Activated T-cell treated with anti-CD3 and anti-CD28 coated beads, Interleukin-2, amount 50 U/mL, for 48 hours (primary cell): ENCODE results near the gene S100A10.
A peak's percentile ranks its signal among the peaks of the same experiment; 100 is the strongest.

Source experiments
- DNase-seq, 2 experiments: peaks; one replicate each; pipeline ENCODE4 v3.0.0-alpha.2; 2020

Gene S100A10

DNA sequence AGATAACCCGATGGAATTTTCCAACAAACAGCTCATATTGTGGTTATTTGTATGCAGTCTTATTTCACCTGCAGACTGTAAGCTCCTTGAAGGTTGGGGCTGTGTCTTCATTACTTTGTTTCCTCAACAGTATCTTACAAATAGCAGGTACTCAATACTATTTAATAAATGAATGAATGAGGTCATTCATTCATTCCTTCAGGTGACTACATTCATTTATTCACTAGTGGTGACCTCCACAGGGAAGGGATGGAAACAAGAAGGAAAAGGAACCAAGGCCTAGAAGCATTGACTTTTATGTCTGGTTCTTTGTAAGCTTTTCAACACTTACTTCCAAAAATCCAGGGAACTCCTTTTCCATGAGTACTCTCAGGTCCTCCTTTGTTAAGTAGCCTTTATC is 7.9 kb downstream of the S100A10 start:
- no peak for DNase-seq

DNA sequence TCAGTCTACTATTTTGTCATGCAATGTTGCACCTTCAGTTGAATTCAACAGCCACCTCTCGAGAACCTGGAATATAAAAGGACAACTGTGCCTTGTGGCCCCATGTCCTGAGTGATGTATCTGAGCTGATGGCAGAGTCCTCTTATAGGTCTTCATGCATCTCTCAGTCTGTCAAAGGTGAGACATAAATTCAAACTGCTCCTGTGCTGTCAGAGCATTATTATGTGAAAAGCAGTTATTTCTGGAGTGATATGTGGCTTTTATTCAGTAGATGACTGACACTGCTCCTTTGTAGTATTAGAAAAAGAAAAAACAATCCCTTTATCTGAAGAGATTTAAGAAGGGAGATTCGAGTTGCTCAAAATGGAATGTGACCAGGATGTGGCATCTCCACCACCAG is 8.4 kb downstream of the S100A10 start:
- no peak for DNase-seq

DNA sequence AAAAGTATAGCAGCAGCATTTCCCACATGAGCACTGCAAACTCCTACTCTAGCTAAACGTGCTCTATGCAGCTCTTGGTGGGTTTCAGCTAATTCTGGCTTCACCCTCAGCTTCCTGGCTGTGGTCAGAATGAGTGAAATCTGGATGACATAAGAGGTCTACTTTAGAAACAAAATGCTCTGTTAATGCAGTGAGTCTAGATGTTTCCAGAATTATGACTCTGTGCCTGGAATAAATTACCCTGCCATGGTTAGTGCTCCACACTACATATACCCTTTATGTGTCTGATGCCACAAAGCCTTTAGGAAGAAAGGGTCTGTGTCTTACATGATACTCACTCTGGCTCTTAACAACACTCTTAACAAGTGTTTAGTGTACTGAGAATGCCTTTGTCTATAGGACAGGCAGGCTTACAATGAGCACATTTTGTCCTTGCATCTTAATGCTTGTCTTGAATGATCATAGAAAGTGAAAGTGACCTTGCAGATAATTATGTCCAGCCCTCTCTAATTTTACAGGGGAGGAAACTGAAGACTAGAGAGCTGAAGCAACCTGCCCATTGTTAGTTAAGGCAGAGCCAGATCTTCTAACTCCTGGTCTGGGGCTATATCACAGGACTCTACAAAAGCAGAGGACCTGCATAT is 9.2 kb downstream of the S100A10 start:
- peak in 1 of 2 experiments; percentile 51 for DNase-seq

DNA sequence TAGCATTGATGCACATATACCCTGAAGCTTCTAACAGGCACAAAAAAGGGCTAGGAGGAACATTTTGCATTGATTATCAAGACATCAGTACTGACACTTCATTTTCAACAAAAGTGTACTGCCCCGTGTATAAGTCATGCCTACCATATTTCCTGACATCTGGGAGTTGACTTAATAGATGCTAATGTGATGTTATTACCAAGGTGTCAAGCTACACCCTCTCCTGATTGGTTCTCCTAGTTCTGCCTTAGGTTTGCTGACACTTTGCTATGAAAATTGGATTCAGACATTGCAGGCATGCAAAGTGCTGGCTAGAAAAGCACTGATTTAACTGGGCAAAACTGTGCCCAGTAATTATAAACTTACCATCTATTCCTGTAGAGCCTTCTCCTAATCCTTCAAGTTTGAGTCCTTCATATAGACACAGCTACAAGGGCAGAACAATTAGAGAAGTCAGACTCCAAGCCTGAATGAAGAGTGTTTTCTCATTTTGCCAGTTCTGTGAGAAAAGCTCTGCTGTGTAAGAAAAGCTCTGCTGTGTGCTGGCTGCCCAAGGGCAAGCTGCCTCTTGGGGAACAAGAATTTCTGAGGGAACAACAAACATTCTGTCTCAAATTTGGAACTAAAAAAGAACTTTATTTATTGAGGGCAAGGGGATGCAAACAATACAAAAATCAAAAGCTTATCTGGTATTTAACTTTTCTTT is 11.2 kb downstream of the S100A10 start:
- DNase-seq: no peak

DNA sequence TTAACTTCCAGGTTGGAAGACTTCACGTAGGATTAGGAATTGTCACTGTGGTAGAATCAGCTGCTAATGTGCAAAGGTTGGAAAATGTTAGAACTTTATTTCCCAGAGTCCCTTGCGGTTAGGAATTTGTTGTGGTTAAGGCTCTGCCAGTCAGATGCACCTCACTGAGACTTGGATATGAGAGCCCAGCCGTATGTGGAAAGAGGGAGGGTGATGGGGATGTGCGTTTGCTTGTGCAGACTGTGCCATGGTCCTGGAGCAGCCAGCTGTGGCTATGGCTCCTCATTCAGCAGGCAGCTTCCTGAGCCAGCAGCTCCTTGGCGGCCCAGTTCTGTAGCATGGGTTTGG is 12.5 kb downstream of the S100A10 start:
- no peak for DNase-seq

DNA sequence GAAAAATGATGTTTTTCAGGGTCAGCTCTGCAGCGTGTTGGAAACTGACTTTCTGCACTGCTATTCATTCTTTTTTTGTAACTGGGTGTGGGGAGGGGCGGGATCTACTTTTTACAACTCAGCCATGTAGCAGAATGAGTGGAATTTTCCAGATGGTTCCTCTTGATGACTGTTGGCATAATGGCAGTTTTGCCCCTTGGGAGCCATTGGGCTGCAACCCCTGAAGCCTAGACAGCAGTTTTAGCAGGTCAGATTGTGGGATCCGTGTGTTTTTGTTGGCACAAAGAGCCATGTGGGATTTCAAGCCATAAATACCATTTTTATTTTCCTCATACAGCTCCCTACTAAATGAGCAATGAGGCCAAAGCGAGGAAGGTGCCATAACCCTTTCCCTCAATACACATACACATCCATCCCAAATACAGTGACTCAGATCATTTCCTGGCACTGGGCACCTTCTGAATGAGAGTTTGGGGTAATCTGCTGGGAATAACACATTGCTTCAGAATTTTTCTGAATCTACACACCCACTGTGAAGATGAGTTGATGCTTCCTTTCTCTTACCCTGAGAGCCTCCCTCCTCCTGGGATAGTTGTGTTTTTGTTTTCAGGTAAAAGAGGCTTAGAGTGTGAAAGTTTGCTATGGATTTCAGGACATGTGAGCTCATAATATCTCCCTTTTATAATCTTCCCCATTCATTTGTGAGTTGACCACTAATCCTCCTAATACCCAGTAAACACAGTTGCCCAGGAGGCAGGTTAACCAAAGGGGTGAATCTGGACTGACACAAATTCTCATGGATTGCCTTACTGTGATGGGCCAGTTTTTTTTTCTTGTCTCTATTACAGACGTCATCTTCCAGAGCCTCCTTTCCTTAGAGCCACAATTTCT is 13.1 kb downstream of the S100A10 start:
- DNase-seq: no peak

DNA sequence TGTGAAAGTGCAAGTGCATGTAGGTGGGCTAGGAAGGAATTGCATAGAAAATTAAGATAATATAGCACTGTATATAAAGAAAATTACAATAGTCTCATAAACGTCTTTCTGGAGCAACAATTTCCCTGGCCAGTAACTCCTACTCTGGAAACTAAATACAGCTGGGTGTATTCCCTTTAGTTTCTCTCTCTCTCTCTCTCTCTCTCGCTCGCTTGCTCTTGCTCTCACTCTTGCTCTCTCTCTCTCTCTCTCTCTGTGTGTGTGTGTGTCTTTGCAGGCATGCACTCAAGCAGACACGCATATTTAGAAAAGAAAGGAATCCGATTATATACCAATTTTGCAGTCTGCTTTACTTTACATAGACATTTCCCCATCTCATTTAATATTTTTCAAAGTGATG is 14.7 kb downstream of the S100A10 start:
- DNase-seq: no peak

DNA sequence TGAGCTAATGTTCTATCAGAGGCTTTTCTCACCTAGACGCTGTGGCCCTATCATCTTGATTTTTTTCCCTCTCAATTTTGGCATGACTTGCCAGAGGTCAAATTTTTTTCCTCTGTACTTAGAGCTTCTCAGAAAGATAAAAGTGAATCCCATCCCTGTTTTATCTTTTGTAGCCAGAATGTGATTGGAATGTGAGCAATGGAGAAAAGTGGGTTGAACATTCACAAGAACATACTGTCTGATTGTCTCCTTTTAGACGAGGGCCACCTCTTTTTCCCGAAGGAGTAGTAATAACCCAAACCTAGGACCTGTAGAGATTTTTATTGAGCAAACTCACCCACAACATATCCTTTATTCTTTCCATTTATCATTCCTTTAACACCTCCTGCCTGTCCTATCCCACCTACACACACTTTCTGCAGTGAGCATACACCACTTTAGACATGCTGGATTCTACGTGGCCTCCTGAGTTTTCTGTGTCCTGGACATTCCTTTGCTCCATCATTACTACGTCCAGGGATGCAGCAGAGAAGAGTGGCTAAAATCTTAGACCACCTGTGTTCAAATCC is 15.9 kb downstream of the S100A10 start:
- no peak for DNase-seq

DNA sequence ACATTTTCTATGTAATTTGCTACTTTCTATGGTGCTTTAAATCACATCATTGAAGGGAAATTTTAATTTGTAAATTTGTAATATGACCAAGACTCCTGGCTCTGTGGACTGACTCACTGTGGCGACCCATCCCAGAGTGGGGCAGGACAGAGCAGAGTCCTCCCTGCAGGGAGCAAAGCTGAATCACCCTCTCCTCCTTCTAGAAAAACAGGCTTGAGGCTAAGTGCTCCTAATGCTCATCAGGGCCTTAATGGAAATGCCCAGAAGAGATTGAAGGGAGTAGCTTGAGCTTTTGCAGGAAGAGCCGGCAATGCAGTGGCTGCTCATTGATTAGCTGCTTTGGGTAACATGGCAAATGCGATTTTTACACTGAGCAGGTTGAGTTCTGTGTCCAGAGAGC is 16.8 kb downstream of the S100A10 start:
- no peak for DNase-seq

DNA sequence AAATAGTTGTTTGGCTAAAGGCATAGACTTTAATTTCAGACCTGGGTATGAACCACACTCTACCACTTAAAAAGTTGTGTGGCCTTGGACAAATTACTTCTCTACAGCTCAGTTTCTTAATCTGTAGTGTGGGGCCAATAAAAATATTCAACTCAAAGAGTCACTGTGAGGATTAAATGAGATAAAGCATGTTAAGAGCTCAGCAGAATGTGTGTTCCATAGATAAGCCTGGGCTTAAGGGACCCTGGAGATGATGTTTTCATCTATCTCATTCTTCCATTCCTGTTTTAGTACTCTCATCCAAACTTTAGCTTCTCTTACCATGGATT is 17.7 kb downstream of the S100A10 start:
- no peak for DNase-seq

DNA sequence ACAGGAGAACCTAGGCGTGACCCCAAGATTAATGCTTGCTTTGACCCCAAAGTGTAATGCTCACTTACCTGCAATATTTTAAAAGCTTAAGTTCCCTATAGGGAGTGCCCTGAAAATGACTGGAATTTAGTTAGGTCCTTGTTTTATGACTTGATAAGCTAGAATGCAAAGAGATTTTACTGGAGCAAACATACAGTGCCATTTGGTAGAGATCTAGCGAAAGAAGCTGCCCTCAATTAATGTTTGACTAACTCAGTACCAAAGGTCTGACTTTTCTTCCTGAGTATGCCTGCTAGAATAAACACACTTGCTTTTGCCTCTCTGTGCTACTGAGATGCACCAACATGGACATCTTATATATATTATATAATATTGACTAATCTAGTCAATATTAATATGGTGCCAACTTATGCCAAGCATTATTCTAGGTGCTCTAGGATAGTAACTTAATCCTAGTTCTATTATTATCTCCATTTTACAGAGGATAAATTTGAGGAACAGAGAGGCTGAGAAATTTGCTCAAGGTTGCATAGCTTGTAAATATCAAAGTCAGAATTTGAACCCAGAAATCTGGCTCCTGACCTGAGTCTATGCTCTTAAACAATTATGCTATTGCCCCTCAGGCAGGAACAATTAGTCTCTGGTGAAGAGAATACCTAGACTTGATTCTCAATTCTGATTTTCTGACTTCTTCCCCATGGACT is 18.2 kb downstream of the S100A10 start:
- no peak for DNase-seq

DNA sequence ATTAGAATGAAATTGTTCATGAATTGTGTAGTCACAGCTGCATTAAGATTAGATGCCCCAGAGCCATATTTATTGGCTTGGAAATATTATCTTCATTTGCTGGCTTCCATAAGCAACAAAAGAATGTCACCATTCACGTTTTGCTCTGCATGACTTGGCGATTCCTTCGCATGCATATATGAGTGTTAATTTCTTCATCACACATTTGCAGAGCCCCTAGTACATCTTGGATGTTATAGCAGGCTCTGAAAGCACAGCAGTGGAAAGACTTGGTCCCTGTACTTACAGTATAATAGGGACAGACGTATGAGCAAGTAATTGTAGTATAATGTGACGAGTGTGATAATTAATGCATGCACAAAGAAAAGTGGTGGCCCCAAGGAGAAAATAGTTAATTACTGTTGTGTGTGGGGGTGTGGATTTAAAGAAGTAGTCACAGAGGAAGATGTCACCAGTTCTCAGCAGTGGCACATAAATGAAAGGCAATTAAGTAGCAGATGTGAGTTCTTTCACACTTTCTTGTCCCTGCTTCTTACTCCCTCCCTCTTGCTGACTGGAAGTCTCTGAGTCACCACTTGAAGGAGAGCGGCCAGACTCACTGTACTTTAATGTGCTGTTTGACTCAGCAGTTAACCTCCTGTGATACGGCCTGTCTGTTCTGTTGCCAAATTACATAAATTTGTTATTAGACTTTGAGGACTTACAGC is 21.0 kb downstream of the S100A10 start:
- DNase-seq: peak in 1 of 2 experiments; percentile 46

DNA sequence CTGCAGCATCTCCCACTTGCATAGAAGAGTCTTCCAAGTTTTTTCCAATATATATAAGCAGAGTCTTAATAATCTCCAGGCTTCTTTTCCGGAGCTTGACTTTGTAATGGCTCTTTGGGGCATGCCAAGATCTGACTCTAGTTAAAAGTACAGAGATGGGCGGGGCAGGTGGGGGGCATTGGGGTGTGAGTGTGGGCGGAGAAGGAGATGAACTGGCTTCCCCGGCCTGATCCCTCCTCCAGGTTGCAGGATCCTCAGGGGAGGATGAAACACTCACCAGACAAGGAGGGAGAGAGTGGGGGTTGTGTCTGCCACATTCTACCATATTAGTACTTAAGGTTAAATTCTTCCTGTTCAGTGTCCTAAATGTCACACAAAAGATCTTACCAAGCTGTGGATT is 23.0 kb downstream of the S100A10 start:
- no peak for DNase-seq

DNA sequence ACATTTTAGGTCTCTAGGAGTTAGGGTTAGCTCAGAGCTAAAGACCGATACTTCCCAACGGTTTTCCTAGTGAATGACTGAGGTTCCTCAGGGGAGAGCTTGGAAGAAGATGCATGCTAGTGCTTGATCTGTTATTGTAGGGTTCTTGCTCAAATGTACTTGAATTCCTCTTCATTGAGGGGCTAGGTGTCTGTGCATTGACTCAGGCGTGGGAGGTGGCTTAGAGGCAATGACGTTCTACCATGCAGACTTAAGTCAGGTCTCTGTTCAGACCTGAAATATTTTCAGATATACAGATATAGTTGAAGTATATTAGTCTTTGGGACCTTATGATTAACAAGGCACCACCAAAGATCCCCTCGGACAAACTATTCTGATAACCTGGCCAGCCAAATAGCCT is 23.5 kb downstream of the S100A10 start:
- no peak for DNase-seq

DNA sequence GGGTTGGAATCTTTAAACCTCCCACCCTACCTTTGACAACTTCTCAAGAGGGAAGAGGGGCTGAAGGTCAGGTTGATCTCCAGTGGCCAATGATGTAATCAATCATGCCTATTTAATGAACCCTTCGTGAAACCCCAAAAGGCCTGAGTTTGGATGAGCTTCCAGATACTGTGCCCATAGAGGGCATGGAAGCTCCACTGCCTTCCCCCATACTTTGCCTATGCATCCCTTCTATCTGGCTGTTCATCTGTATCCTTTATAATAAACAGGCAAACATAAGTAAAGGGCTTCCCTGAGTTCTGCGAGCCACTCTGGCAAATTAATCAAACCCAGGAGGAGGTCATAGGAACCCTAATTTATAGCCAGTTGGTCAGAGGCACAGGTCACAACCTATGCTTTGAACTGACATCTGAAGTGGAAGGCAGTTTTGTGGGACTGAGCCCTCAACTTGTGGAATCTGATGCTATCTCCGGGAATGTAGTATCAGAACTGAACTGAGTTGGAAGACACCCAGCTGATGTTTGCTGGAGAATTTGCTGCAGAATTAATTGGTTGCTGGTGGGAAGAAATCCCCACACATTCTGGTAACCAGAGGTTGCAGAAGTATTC is 24.8 kb downstream of the S100A10 start:
- DNase-seq: no peak

DNA sequence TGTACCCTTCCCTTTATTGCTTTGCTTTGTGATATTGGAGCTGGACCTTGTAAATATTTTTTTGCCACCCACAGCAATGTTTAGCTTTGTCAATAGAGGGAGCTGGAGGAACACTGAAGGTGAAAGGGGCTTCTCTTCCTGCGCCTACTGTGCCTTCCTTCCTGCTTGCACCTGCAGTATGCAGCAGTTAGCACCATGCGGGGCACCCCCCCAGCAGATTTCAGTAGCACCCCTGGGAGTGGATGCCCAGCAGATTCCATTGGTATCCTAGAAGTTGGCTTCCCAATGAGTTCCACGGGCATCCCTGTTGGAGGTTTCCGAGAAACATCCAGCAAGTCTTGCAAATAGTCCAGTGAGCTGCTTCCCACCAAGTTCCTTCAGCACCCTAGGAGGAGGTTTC is 25.6 kb downstream of the S100A10 start:
- peak; percentile 54 to 56 for DNase-seq

DNA sequence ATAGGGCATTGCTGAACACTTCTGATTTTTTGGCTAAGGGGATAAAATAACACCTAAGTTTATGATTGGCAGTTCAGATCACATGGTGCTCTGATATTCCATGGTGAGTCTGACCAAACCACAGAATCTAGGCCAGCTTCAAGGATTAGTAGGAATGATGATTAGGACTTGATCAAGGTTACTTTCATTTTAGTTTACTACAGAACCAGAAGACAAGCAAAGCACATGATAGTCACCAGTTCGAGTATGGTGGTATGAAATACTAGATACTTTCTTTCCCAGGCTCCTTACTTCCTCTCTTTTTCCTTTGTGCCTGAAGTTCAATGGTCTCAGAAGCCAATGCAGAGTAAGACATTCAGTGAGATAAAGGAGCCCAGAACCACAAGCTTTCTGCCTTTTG is 26.6 kb downstream of the S100A10 start:
- DNase-seq: no peak

DNA sequence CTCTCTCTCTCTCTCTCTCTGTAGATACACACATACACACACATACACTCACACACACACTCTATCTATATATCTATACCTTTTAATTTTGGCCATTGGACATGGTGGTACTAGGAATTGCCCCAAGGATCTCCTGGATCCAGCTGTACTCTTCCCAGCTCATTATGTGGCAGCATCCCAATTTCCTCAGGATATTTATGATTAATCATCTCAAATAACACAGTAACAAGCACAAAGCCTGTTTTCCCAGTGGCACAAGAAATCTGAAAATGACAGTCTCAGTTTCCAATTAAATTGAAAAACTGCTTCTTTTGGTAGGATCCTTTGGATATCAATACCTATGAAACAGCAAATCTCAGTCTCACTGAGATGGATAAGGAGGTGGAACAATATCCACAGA is 27.6 kb downstream of the S100A10 start:
- DNase-seq: no peak

DNA sequence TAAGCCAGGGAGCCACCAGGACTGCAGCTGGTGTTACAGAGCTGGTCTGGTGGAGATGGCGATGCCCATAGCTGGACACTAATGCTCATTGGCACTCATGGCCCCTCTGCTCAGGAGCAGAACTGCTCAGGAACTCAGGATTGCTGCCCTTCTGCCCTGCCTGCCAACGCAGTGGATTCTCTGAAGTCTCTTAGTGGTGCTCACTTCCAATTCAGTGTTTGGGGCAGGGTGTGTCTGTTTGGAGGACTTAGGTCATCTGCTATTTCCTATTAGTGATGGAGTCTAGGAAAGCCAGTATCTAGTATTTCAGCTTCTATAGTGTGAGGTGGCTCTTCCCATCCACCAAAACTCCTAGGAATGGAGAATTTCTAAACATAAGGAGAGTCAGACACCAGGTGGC is 29.1 kb downstream of the S100A10 start:
- no peak for DNase-seq

DNA sequence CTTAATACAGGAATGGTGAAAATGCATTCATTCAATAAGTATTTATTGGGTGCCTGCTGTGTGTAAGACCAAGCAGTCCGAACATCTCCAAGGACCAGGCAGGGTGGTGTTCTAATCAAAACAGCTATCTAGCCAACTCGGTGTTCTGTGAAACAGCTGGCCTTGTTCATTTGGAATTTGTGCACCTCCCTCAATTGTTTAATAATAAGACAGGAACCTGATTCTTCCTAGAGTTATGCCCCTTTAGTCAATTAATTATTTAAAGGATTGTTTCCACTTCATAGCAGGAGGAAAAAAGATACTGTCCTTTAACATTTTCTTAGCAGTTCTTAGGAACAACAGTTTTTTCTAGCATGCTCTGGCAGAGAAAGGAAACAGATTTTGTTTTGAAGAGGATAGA is 30.4 kb downstream of the S100A10 start:
- no peak for DNase-seq

DNA sequence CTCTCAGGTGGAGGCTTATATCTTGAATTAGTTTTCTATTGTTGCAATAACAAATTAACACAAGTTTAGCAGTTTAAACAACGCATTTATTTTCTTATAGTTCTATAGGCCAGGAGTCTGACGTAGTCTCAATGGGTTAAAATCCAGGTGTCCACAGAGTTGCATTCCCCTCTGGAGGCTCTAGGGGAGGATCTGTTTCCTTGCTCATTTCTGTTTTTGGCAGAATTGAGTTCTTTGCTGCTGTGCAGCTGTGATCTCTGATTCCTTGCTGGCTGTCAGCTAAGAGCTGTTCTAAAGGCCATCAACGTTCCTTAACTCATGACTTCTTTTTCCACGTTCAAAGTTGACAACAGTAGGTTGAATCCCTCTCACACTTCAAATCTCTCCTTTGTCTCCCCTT is 31.8 kb downstream of the S100A10 start:
- DNase-seq: no peak
